Measurements from ENCODE around the gene CLMN.

GRCh38 chr14:95265106-95266094 lies 54.3 kb downstream of the CLMN start:
- TF ChIP-seq EZH2 (IDR thresholded peaks at IDR 0.05; ENCODE audit: insufficient read depth, poor library complexity, severe bottlenecking): no peak
- TF ChIP-seq EZH2phosphoT487 (IDR thresholded peaks at IDR 0.05; ENCODE audit: insufficient read depth, low read depth): 0 out of 2 replicates have a peak, but pooled peaks have one; percentile 65

All from GM23248 (cell line).